ENCODE measurements around the gene SUMO3.

Gene SUMO3

DNA sequence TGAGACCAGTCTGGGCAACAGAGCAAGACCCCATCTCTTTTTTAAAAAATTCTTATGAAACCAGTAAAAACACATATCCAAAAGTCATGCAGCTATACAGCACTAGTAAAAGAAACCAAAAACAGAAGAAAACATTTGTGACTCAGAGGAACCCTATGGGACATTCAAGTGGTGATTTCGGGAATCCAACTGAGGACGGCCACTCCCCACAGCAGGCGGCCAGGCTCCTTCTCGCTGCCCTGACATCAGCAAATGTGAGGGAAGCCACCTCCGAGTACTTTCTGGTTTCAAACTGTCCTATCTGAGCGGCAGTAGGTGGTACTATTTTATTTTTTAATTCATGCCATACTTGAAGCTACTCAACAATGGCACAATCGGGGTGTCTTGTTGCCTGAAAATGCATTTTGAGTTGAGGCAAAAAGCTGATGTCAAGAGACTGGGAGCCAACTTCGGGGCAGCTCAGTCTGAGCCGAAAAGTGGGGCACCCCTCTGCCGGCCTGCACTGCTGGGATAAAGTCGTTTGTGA, 3.3 kb downstream of the SUMO3 start:
- H2AFZ ChIP-seq (ENCODE audit: low read length) = no peak overlapping the region
- TF ChIP-seq, protein P1, sequence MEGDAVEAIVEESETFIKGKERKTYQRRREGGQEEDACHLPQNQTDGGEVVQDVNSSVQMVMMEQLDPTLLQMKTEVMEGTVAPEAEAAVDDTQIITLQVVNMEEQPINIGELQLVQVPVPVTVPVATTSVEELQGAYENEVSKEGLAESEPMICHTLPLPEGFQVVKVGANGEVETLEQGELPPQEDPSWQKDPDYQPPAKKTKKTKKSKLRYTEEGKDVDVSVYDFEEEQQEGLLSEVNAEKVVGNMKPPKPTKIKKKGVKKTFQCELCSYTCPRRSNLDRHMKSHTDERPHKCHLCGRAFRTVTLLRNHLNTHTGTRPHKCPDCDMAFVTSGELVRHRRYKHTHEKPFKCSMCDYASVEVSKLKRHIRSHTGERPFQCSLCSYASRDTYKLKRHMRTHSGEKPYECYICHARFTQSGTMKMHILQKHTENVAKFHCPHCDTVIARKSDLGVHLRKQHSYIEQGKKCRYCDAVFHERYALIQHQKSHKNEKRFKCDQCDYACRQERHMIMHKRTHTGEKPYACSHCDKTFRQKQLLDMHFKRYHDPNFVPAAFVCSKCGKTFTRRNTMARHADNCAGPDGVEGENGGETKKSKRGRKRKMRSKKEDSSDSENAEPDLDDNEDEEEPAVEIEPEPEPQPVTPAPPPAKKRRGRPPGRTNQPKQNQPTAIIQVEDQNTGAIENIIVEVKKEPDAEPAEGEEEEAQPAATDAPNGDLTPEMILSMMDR (IDR thresholded peaks at IDR 0.05; ENCODE audit: low read length) = no peak
- TF ChIP-seq EZH2 (IDR thresholded peaks at IDR 0.05; ENCODE audit: borderline replicate concordance, low read length) = no peak
- no peaks in the 10 kb centered on the region for H3K9me2 ChIP-seq (ENCODE audit: low read depth, low read length)
- H4K20me1 ChIP-seq (ENCODE audit: insufficient read depth, low read length) = no peaks in the 10 kb centered on the region
- H3K4me1 ChIP-seq (ENCODE audit: insufficient read depth, low read length, severe bottlenecking) = peaks cover 25% of the 10 kb centered on the region
- no peaks in the 10 kb centered on the region for H3F3A ChIP-seq (ENCODE audit: insufficient read depth, low read length)
- peaks cover 11% of the 10 kb centered on the region; the same call in 1 of the 2 replicates for H3K36me3 ChIP-seq (ENCODE audit: insufficient read depth, low read length)
- H3K27me3 ChIP-seq (ENCODE audit: insufficient read depth, low read length) = no peaks in the 10 kb centered on the region
- no peak overlapping the region for H3K27ac ChIP-seq (ENCODE audit: low read depth, low read length, poor library complexity, severe bottlenecking)
- H3K9me3 ChIP-seq (ENCODE audit: low read length) = peaks cover 5% of the 10 kb centered on the region; the same call in 1 of the 2 replicates
- H3K9ac ChIP-seq (ENCODE audit: low read length) = no peak overlapping the region
- H3K4me3 ChIP-seq (ENCODE audit: low read depth, low read length, poor library complexity, severe bottlenecking) = no peak overlapping the region
- peaks cover 33% of the 10 kb centered on the region for H3K79me2 ChIP-seq (ENCODE audit: insufficient read depth, low read length)
- no peak overlapping the region for H3K4me2 ChIP-seq (ENCODE audit: low read length)

DNA sequence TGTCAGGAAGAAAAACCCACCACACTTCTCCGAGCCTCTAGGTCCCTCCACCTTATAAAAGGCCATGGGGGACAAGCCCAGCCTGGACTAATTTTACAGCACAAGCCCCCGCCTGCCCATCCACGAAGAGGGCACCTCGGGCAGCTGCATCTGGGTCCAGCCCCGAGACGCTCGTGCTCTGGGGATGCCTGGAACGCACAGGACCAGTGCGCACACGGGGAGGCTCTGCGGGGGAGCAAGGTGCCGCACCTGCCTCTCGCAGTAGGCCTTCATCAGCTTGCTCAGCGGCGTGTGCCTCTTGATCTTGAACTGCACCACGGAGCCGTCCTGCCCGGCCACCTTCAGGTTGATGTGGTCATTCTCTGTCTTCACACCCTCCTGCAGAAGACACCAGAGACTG, 4.1 kb downstream of the SUMO3 start:
- H3K36me3 ChIP-seq (ENCODE audit: insufficient read depth, low read length) = peaks cover 18% of the 10 kb centered on the region; the same call in 1 of the 2 replicates
- peaks cover 25% of the 10 kb centered on the region for H3K4me1 ChIP-seq (ENCODE audit: insufficient read depth, low read length, severe bottlenecking)
- H3K4me2 ChIP-seq (ENCODE audit: low read length) = no peak overlapping the region
- H3K27me3 ChIP-seq (ENCODE audit: insufficient read depth, low read length) = no peaks in the 10 kb centered on the region
- H3F3A ChIP-seq (ENCODE audit: insufficient read depth, low read length) = no peaks in the 10 kb centered on the region
- no peaks in the 10 kb centered on the region for H4K20me1 ChIP-seq (ENCODE audit: insufficient read depth, low read length)
- no peak overlapping the region for H3K4me3 ChIP-seq (ENCODE audit: low read depth, low read length, poor library complexity, severe bottlenecking)
- no peak overlapping the region for H3K27ac ChIP-seq (ENCODE audit: low read depth, low read length, poor library complexity, severe bottlenecking)
- H3K9me2 ChIP-seq (ENCODE audit: low read depth, low read length) = no peaks in the 10 kb centered on the region
- no peak overlapping the region for H3K9ac ChIP-seq (ENCODE audit: low read length)
- H3K79me2 ChIP-seq (ENCODE audit: insufficient read depth, low read length) = peaks cover 33% of the 10 kb centered on the region
- TF ChIP-seq, protein P1 (IDR thresholded peaks at IDR 0.05; ENCODE audit: low read length) = no peak
- TF ChIP-seq EZH2 (IDR thresholded peaks at IDR 0.05; ENCODE audit: borderline replicate concordance, low read length) = no peak
- no peaks in the 10 kb centered on the region for H3K9me3 ChIP-seq (ENCODE audit: low read length)
- H2AFZ ChIP-seq (ENCODE audit: low read length) = no peak overlapping the region

DNA sequence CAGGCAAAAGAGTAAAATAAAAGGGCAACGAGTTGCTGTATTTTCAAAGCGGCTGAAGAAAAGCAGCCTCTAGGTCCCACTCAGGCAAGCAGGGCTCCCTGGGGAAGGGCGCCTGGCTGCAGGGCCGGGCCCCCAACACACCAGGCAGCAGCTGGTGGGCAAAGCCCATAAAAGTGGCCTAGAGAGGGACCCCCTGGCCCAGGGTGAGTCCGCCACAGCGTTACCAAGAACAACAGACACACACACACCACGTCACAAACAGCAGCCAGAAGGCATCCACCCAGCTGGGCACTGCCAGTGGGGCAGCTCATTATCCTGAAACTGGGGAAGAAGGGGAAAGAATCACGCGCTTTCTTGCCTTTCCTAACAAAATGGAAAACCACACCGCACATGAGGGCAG, 4.7 kb downstream of the SUMO3 start:
- H3K4me3 ChIP-seq (ENCODE audit: low read depth, low read length, poor library complexity, severe bottlenecking) = no peak overlapping the region
- H3K27me3 ChIP-seq (ENCODE audit: insufficient read depth, low read length) = no peaks in the 10 kb centered on the region
- H3F3A ChIP-seq (ENCODE audit: insufficient read depth, low read length) = no peaks in the 10 kb centered on the region
- H4K20me1 ChIP-seq (ENCODE audit: insufficient read depth, low read length) = no peaks in the 10 kb centered on the region
- no peak overlapping the region for H3K4me2 ChIP-seq (ENCODE audit: low read length)
- no peak overlapping the region for H3K9ac ChIP-seq (ENCODE audit: low read length)
- H3K4me1 ChIP-seq (ENCODE audit: insufficient read depth, low read length, severe bottlenecking) = peaks cover 20% of the 10 kb centered on the region
- peaks cover 22% of the 10 kb centered on the region; the same call in 1 of the 2 replicates for H3K36me3 ChIP-seq (ENCODE audit: insufficient read depth, low read length)
- peaks cover 33% of the 10 kb centered on the region for H3K79me2 ChIP-seq (ENCODE audit: insufficient read depth, low read length)
- no peak overlapping the region for H2AFZ ChIP-seq (ENCODE audit: low read length)
- no peak overlapping the region for H3K27ac ChIP-seq (ENCODE audit: low read depth, low read length, poor library complexity, severe bottlenecking)
- H3K9me3 ChIP-seq (ENCODE audit: low read length) = no peaks in the 10 kb centered on the region
- no peaks in the 10 kb centered on the region for H3K9me2 ChIP-seq (ENCODE audit: low read depth, low read length)
- no peak for TF ChIP-seq EZH2 (IDR thresholded peaks at IDR 0.05; ENCODE audit: borderline replicate concordance, low read length)
- TF ChIP-seq, protein P1 (IDR thresholded peaks at IDR 0.05; ENCODE audit: low read length) = no peak

Measured in OCI-LY1 (cell line).